Fibroblast of skin of abdomen (primary cell): ENCODE data around the gene PXYLP1.

Experiments used
- DNase-seq: peaks from one replicate; pipeline ENCODE4 v3.0.0-alpha.2; 2013

Gene PXYLP1

DNA sequence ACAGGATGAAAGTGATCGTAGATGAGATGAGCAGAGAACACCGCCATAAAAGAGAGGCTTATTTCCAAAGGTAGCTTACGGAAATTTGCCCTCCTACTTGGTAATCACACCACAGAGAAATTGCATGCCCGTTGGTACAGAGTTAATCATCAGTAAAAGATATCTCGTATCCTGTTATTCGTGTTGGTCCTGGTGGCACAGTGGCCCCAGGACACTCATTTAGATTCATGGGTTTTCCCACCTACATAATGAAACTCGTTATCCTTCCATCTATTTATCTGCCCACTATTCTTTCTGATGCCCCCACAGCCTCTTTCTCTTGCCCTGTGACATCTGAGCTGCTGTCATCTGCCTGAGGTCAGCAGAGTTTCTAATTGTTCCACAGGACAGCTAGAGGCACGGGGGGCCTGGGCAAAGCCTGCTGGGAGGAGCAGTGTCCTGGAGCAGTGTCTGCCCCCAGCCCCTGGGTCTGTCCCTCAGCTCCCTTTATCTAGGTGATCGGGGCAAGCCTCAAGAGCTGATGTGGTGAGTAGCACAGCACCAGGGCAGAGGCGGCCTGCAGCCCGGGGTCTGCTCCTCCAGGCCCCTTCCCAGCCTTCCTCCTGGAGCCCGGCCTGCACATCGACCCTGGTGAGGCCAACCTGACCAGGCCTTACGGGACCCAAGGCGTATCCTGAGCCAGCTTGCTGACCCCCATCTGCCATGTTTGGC lies 42.2 kb downstream of the PXYLP1 start:
- no peak for DNase-seq

DNA sequence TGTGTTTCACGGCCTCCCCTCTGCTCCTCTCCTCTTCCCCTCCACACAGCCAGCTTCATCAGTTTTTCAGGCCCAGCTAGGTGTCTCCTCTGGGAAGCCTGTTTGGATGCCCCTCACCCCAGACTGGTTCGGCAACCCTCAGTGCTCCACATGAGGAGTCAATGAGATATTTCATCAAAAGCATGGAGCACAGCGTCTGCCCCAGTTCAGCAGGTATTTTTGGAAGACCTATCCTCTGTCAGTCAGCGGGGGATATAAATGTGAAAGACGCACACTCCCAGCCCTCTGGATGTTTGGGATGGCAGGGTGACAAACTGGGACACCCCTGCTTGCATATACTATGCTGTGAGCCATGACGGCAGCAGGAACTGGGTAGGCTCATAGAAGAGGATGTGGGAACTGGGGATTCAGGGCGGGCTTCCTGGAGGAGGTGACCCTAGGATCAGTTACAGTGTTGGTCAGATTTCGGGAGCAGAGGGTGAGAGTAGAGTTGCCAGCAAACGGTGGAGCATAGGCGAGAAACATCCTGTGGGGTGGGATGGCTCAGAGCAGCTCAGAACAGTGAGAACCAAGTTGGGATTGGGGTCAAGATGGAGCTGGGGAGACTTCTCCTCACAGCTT lies 42.9 kb downstream of the PXYLP1 start:
- DNase-seq = no peak

DNA sequence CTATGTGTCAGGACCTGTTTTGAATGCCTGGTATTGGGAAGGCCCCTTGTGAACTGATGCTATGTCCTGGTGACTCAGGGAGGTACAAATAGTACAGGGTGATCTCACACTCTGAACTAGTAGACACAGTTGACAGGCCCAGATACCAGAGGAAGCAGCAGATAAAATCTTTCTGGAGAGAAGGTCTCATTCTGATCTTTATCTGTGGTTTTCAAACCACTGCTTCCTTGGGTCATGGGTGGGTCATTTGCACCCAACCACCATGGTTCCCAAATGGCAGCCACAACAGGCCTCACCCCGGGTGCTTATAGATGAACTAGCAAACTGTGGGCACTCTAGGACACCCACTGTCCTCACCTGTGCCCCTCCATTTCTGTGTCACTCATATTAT lies 43.4 kb downstream of the PXYLP1 start:
- peak; percentile 32 for DNase-seq

DNA sequence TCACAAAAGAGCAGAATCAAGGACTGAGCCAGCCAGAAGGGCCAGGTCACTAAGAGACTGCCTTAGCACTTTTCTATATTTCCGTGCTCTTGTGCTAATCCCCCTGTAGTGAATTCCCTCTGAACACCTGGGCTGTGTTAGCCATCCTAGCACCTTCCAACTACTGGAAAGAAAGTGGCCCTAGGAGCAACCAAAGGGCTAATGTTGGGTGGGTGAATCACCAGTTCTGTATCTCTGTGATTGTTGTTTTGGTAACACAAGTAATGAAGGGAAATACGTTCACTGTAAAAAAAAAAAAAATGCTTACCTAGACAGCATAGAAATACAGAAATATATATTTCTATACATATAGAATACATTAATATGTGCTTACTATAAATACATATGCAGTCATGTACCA lies 43.9 kb downstream of the PXYLP1 start:
- no peak for DNase-seq

DNA sequence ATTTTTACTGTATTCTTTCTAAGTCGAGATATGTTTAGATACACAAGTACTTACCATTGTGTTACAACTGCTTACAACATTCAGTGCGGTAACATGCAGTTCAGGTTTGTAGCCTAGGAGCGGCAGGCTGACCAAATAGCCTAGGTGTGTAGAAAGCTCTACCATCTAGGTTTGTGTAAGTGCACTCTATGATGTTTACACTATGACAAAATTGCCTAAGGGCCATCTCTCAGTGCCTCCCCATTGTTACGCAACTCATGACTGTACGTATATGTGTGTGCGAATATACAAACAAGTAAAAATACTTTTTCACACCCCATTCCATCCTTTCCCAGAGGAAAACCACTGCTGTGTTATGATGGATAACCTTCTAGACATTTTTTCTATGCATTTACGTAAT lies 44.3 kb downstream of the PXYLP1 start:
- peak; percentile 8 for DNase-seq

- DNase-seq = no peak
Observed at GRCh38 chr3:141276398-141276797, 44.8 kb downstream of the PXYLP1 start.

DNA sequence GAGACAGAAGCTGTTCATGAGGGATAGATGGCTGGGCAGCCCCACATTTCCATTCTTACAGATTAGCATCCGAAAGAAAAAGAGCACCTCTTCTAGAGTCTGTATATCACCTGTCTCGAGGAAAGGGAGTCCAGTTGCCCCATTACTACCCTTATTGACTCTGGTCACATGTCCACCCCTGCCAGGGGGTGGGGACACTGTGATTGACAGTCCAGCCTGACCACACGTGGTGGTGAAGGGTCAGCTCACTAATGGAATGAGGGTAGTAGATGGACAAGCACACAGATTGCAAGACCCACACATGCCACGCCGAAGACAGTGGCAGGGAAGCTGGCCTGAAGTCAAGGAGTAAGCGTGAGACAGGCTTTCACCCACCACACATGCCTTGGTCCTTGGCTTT lies 45.8 kb downstream of the PXYLP1 start:
- no peak for DNase-seq

DNA sequence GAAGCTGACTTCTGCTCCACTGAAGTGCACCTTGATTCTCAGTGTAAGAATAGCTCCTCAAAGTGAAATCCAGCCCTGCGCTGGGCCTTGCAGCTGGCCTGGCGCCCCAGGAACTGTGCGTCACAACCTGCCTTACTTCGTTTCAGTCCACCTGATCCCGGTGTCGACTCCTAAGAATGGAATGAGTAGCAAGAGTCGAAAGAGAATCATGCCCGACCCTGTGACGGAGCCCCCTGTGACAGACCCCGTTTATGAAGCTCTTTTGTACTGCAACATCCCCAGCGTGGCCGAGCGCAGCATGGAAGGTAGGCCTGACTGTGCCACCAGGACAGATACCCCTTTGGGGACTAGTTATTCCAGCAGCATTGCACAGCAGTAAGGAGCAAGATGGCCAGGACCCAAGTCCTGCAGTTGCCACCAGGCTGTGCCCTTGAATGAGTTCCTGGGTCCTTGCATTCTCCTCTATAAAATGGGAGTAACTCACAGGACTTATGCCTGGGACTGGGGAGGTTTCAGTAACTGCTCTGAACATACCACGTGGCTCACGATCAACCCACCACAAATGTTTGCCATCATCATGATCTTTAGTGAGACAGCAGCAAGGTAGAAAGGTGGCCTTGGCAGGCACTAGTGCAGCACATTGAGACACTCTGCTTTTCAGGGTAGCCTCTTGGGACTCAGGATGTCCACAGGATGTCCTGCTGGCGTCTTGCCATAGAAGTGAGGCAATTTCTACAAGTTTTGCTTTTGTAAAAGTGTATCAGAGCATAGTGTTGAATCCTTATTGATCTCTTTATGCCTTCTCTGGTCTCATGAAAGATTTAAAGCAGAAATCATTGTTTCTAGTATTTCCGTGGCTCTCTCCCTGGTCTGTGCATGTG lies 46.8 kb downstream of the PXYLP1 start:
- peak; percentile 26 for DNase-seq

DNA sequence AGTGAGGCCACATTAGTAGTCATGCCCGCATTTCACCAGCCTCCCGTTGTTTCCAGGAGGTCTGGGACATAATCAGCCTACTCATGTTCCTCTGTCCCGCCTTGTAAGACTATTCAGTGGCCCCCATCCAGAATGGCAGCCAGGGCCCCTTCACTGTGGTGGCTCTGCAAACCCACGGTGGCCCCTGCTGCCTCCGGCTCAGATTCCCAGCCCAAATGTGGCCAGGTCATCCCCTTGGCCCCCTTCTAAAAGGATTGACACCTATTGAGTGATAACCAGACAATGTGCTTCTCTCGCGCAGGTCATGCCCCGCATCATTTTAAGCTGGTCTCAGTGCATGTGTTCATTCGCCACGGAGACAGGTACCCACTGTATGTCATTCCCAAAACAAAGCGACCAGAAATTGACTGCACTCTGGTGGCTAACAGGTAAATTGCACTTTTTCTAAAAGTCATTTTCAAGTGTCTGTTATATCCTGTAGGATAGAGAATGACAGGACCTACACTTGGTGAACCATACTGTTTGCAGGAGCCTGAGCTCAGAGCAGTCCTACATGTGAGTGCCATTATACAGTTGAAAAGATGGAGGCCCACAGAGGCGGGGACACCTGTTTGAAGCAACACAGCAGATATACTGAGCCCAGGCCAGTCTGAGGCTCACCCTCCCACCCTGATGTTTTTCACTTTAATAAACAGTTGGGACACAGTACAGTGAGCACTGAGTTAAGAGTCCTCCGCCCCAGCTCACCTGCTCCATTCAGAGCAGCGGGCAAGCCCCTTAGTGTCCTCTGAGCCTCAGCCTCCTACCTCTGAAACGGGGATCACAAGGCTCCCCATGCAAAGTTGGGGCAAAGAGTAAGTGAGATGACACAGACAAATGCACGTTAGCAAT lies 47.7 kb downstream of the PXYLP1 start:
- no peak for DNase-seq

DNA sequence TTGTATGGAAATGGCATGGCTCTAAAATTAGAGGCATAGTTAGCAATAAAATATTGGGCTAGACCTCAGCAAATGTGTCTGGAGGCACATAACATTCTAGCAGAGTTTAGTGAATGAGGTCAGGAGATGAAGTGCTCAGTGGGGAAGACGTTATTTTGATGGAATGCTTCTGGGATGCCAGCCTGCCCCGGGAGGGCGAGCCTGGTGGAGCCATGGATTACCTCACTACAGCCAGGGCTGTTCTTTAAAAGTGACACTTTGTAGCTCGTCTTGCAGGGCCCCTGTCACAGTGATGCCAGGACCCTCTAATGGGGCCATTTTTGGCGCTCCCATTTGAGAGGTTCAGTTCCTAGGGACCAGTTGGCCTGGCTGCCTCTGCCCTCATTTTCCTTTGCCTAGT lies 48.5 kb downstream of the PXYLP1 start:
- DNase-seq = peak; percentile 68

DNA sequence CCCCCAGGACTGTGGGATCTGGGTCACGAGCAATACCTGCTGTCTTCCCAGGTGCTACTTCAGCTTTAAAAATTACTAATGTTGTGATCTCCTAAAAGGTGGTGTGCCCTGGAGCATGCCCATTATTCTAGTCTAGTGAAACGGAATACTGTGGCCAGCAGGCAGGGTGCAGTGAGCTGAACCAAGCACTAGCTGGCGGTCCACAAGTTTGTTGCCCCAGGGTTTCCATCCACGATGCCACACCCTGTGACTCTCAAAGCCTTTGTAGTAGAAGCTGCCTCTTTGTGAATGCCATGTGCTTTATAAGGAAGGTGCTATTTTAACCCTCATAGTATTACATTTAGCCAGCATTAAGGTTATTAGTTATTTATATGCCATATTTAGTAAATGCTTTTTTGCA lies 49.1 kb downstream of the PXYLP1 start:
- no peak for DNase-seq

DNA sequence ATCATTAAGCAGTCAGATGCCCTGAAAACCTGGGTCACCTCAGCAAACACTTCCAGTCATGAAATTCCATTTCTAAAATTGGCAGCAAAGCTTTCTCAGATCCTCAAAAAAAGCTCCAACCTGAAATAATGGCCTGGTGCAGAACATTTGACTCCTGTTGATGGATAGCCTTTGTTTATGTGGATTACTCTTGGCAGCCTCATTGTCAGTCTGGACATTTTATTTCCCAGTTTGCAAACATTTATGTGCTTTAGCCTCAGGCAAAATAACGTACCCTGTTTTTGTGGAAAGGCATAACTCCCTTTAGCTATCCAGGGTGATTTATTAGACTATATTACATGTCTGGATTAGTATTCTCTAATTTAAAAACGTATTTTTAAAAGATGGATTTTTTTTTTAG lies 53.9 kb downstream of the PXYLP1 start:
- no peak for DNase-seq

DNA sequence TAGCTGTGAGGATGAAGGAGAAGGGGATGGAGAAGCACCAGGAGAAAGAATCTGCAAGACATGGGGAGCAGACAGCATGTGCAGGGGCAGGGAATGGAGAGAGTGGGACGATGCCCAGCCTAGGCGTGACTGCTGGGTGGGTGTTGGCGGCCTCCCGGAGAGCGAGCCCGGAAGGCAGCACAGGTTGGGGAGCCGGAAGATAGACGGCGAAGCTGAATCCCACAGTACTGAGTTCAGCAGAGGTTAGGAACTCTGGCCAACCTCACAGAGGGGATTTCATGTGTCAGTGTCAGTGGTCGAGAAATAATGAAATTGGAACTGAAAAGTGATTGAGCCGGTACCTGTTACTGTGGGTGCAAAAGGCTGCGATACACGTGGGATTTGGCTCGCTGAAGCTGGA lies 55.2 kb downstream of the PXYLP1 start:
- no peak for DNase-seq

DNA sequence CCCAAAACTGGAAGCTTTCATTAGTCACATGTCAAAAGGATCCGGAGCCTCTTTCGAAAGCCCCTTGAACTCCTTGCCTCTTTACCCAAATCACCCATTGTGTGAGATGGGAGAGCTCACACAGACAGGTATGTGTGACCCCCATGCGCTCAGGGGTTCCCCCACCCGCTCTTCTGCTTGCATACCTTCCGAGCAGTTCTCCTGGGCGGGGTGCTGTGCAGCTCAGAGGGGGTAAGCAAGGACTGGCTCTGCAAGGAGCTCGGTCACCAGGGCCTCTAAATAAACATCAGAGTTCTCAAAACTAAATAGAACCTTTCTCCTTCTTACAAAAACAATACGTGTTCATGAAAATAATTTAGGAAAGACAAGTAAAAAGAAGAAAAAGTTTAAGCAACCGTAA lies 55.7 kb downstream of the PXYLP1 start:
- no peak for DNase-seq

DNA sequence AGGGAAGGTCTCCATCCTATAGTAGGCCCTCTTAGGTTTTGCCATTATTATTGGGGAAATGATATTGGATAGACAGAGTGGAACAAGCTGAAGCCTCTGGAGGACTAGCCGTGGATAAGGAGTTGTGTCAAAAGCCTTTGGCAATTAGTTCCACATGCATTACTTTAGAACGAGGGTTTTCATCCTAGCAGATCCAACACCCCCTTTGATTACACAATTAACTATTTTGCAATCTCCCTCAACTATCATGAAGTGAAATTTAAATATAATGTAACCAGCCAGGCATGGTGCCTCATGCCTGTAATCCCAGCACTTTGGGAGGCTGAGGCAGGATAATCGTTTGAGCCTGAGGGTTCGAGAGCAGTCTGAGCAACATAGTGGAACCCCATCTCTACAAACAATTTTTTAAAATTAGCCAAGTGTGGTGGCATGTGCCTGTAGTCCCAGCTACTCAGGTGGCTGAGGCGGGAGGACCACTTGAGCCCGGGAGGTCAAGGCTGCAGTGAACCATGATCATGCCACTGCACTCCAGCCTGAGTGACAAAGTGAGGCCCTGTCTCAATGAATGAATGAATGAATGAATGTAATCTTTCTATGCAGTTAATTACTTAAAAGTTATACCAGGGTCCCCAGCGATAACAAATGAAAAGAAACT lies 56.8 kb downstream of the PXYLP1 start:
- DNase-seq = no peak

DNA sequence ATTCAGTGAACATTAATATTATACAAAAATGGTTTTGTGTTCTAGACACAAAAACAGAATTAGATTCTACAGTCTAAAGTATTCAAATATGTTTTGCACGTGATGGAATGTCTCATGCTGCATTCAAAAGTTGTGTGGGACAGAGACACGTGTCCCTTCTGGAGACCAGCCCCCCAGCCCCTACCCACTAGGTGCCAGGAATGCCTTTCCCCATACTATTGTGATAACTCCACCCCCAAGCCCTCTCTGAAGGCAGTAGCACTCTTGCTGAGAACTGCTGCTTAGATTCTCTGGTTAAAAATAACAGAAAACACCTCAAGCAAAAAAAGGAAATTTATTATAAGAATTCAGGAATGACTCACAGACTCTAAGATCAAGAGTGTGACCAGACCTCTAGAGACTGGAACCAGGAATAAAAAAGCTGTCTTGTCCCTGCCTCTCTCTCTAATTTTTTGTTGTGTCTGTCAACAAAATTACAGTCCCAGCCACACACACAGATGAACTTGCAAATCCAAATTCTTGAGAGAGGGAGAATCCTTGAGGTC lies 57.7 kb downstream of the PXYLP1 start:
- DNase-seq = no peak

DNA sequence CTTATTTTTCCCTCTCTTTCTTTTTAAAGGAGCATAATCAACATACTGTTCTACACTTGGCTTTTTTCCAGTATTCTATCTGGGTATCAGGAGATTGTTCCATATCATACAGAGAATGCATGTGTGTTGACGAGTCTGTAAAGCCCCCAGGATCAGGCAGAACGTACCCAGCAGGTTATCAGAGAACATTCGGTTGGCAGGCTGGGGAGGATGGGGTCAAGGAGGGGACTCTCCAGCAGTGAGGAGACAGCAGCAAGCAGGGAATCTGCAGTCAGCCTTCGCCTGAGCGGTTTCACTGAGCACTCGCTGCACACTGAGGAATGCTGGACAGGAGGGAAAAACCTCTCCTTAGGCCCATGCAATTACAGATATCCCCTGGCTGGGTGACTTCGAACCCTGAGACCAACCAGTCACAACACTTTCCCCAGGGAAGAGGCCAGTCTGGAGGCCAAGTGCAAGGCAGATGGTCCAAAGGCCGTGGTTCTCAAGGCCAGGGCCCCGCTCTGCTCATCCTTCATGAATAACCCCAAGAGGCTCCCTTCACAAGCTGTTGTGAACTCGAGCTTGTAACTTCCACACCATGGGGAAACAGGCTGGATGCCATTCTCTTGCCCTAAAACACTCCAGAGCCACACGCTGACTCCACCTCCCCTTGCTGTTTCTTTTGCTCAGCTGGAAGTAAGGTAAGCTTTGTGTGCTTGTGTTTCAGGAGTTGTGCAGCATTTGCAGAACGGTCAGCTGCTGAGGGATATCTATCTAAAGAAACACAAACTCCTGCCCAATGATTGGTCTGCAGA lies 60.1 kb downstream of the PXYLP1 start:
- DNase-seq = no peak

- no peak for DNase-seq
Observed at GRCh38 chr3:141292356-141293058, 60.9 kb downstream of the PXYLP1 start.

GRCh38 chr3:141294301-141294700 lies 62.7 kb downstream of the PXYLP1 start:
- DNase-seq = no peak

DNA sequence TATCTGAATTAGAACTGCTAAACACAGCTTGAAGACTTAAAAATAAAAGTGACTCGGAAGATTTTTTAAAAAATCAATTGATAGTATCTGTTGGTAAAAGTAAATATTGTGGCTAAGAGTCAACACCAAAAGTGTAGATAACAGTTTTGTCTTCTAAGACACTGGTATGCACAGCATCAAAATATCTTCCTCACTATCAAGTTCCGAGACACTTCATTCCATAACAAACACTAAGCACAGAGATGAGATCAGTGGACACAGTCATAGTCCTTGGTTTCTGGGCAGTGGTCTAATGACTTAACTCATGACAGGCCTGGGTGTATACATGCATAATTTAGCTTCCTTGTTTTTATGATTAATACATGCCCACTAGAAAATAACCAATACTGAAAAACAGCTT lies 63.2 kb downstream of the PXYLP1 start:
- peak; percentile 51 for DNase-seq
